ENCODE data around the gene HNF1A.

HNF1A gene

GRCh38 chr12:120989687-120990086 lies 11.3 kb downstream of the HNF1A start:
- FAIRE-seq: no peak

GRCh38 chr12:120990487-120991055 lies 12.2 kb downstream of the HNF1A start:
- FAIRE-seq: no peak

- no peak for FAIRE-seq
Measured at GRCh38 chr12:120991965-120992364, 13.6 kb downstream of the HNF1A start.

GRCh38 chr12:120992989-120993388 lies 14.6 kb downstream of the HNF1A start:
- no peak for FAIRE-seq

- FAIRE-seq: no peak
Measured at GRCh38 chr12:120993496-120993895, 15.2 kb downstream of the HNF1A start.

GRCh38 chr12:120994059-120994458 lies 15.7 kb downstream of the HNF1A start:
- no peak for FAIRE-seq

GRCh38 chr12:120994589-120995337 lies 16.4 kb downstream of the HNF1A start:
- FAIRE-seq: no peak

- no peak for FAIRE-seq
Measured at GRCh38 chr12:120996133-120996746, 17.9 kb downstream of the HNF1A start.

- FAIRE-seq: no peak
Measured at GRCh38 chr12:120997448-120997847, 19.1 kb downstream of the HNF1A start.

GRCh38 chr12:120998435-120998834 lies 20.1 kb downstream of the HNF1A start:
- FAIRE-seq: no peak

- FAIRE-seq: no peak
Measured at GRCh38 chr12:120999191-121000120, 21.1 kb downstream of the HNF1A start.

GRCh38 chr12:121000530-121000929 lies 22.2 kb downstream of the HNF1A start:
- no peak for FAIRE-seq

GRCh38 chr12:121001060-121001459 lies 22.7 kb downstream of the HNF1A start:
- FAIRE-seq: no peak

- no peak for FAIRE-seq
Measured at GRCh38 chr12:121001841-121002483, 23.6 kb downstream of the HNF1A start.

- FAIRE-seq: no peak
Measured at GRCh38 chr12:121003650-121004049, 25.3 kb downstream of the HNF1A start.

GRCh38 chr12:121004253-121004815 lies 26.0 kb downstream of the HNF1A start:
- FAIRE-seq: no peak

- no peak for FAIRE-seq
Measured at GRCh38 chr12:121005346-121005815, 27.0 kb downstream of the HNF1A start.

- no peak for FAIRE-seq
Measured at GRCh38 chr12:121008347-121009098, 30.2 kb downstream of the HNF1A start.

- no peak for FAIRE-seq
Measured at GRCh38 chr12:121009741-121010140, 31.4 kb downstream of the HNF1A start.

GRCh38 chr12:121010860-121011259 lies 32.5 kb downstream of the HNF1A start:
- FAIRE-seq: no peak

- no peak for FAIRE-seq
Measured at GRCh38 chr12:121011820-121012219, 33.5 kb downstream of the HNF1A start.
